Transverse colon (tissue), 4 donors: Measurements from ENCODE around the gene RNF215. TPM values are rescaled to one million over a fixed set of nuclear protein-coding genes. Genes with fewer than 3 reads are reported as not detected.

ENCODE experiments used
- DNase-seq: peaks from one replicate; pipeline ENCODE4 v3.0.0-alpha.2; 2019
- H3K27ac ChIP-seq, 4 donors: fragments of 200-600 bp; sonication (generic); 2 replicates each; pipeline ENCODE4 v1.5.1; 2016 to 2018; ENCODE audit warnings: inconsistent platforms in 4 of 4
- H3K27me3 ChIP-seq: fragments of 200-600 bp; sonication (generic); 2 replicates; pipeline ENCODE4 v1.5.1; 2017; ENCODE audit warnings: inconsistent platforms
- H3K36me3 ChIP-seq, 4 donors: fragments of 200-600 bp; sonication (generic); 2 replicates each; pipeline ENCODE4 v1.5.1; 2017 to 2019; ENCODE audit warnings: inconsistent platforms in 4 of 4
- H3K4me1 ChIP-seq, 4 donors: fragments of 200-600 bp; sonication (generic); 2 replicates each; pipeline ENCODE4 v1.5.1; 2017 to 2020; ENCODE audit warnings: inconsistent platforms in 4 of 4
- H3K4me3 ChIP-seq, 4 donors: fragments of 200-600 bp; sonication (generic); 1 replicate in 1 of 4; 2 replicates in 3 of 4; pipeline versions ENCODE4 v1.5.1 to v1.6.1; 2017 to 2019; ENCODE audit warnings: inconsistent platforms in 4 of 4
- H3K9me3 ChIP-seq, 2 donors: fragments of 200-600 bp; sonication (generic); 2 replicates each; pipeline ENCODE4 v1.5.1; 2017 to 2019; ENCODE audit warnings: inconsistent platforms in 2 of 2
- POLR2A ChIP-seq: fragments of 450-650 bp; IDR thresholded peaks from one replicate; pipeline ENCODE4 v1.6.1; 2016; ENCODE audit warnings: antibody characterized with exemption, mild to moderate bottlenecking, moderate library complexity
- POLR2AphosphoS5 ChIP-seq, 3 donors: sonication (generic); formaldehyde crosslinking; IDR thresholded peaks; one replicate each; pipeline ENCODE4 v1.6.1; 2016; ENCODE audit warnings: antibody characterized with exemption in 3 of 3
- WGBS, 2 donors: methylation state at CpG; one replicate each; pipeline ENCODE4 v1.1.5; 2018; ENCODE audit warnings: low coverage in 1 of 2; 5-methylcytosine and 5-hydroxymethylcytosine counted together
- in situ Hi-C, 4 donors: fragments of 200-750 bp; cut with MboI; loops; one replicate each; pipeline versions ENCODE4 v1.15.0 to v1.15.1; 2017; ENCODE audit warnings: low sequenced_read_pairs in 3 of 4, low pct_ligation_motif_present in 1 of 4, low pct_unique_long_range_greater_than_20kb in 1 of 4
- intact Hi-C: fragments of 100-400 bp; cut with DNase I; formaldehyde crosslinking; loops from one replicate; pipeline ENCODE4 v1.15.1; 2023; ENCODE audit warnings: low total_unique reads
- small RNA-seq, 4 donors: library from RNA; depleted of rRNA; stranded (forward); fragments of <200 nt; gene quantifications; one replicate each; pipeline ENCODE3, GENCODE V24; 2016
- total RNA-seq, 4 donors: library from RNA; depleted of rRNA; stranded (reverse); fragments of >200 nt; gene quantifications; one replicate each; pipeline ENCODE4 v1.1.0, GENCODE V29; 2016

RNF215 gene
- total RNA-seq, 4 donors from 2014 or later, result 3.2 to 65.5 (median 9.8) TPM

- Histone ChIP-seq H3K36me3 (peaks cover 0 to 44% (median 18%) of the 10 kb centered on the region in 4 donors), H3K4me3 (no peak overlapping the region), H3K4me1 (peaks cover 9 to 25% (median 22%) of the 10 kb centered on the region in 4 donors), H3K27ac (peak overlapping the region; percentile 56 to 73 (median 64)), H3K27me3 (no peaks in the 10 kb centered on the region), H3K9me3 (no peaks in the 10 kb centered on the region)
- no peak for DNase-seq
- WGBS, 2 donors, result 89 to 100% methylated on average over 1 to 5 of the region's 5 CpGs
- intact Hi-C loops (no loop called here), in situ Hi-C loops (no loop called here)
- TF ChIP-seq POLR2A (no peak), POLR2AphosphoS5 (IDR thresholded peaks at IDR 0.05) (no peak)
These were observed 54.7 kb downstream of the RNF215 start for GRCh38 chr22:30332551-30332950.

Small RNA genes lying within 50 kb of the gene (small RNA-seq; reads per million reads assigned to genes)
- gene AC004832.3 (0 reads per million in 4 donors), gene RNU6-564P (0 reads per million in 4 donors)

Other genes starting within 250 kb of the RNF215 start
- gene LIF, start 140.7 kb downstream of the RNF215 start, total RNA-seq, result 1 to 10 TPM; 4.0 to 5.2 (median 4.4) TPM
- not detected for gene OSM, start 120.6 kb downstream of the RNF215 start, total RNA-seq
- gene CASTOR1, start 97.9 kb downstream of the RNF215 start, total RNA-seq, result 1 to 10 TPM in 2 of 4 donors, not detected in 2; 5.6 to 6.8 TPM
- 10 to 100 TPM; 27.9 to 72.2 (median 45.7) TPM for gene TBC1D10A, start 60.5 kb downstream of the RNF215 start, total RNA-seq
- 100 to 1,000 TPM in 2 of 4 donors, 10 to 100 TPM in 2; 73.2 to 664 (median 99.3) TPM for gene SF3A1, start 30.5 kb downstream of the RNF215 start, total RNA-seq
- gene CCDC157, start 30.4 kb downstream of the RNF215 start, total RNA-seq, result 1 to 10 TPM; 1.4 to 5.2 (median 3.3) TPM
- gene SEC14L2, start 9.6 kb upstream of the RNF215 start, total RNA-seq, result 1 to 10 TPM in 3 of 4 donors, not detected in 1; 2.2 to 5.5 (median 4.5) TPM
- 10 to 100 TPM in 3 of 4 donors, 1 to 10 TPM in 1; 2.0 to 48.6 (median 21.4) TPM for gene MTFP1, start 38.4 kb upstream of the RNF215 start, total RNA-seq
- gene SEC14L3, start 84.6 kb upstream of the RNF215 start, total RNA-seq, result not detected
- gene SEC14L4, start 118.3 kb upstream of the RNF215 start, total RNA-seq, result not detected
- under 1 TPM in 2 of 4 donors, not detected in 2; 0.14 to 0.48 TPM for gene SEC14L6, start 159.3 kb upstream of the RNF215 start, total RNA-seq
- gene GAL3ST1, start 187.3 kb upstream of the RNF215 start, total RNA-seq, result 10 to 100 TPM in 1 of 4 donors, 1 to 10 TPM in 3; 5.6 to 24.2 (median 8.7) TPM
- 10 to 100 TPM; 13.5 to 39.5 (median 30.6) TPM for gene PES1, start 204.5 kb upstream of the RNF215 start, total RNA-seq
- 10 to 100 TPM; 16.5 to 63.8 (median 28.4) TPM for gene TCN2, start 219.8 kb upstream of the RNF215 start, total RNA-seq
- gene SLC35E4, start 248.4 kb upstream of the RNF215 start, total RNA-seq, result 10 to 100 TPM in 3 of 4 donors, 1 to 10 TPM in 1; 6.4 to 21.3 (median 15.7) TPM